Occipital lobe (tissue), 3 donors: Measurements from ENCODE around the gene LIPT1. TPM values are rescaled to one million over a fixed set of nuclear protein-coding genes. Genes with fewer than 3 reads are reported as not detected.
"Not testable (repeated sequence)": the region's sequence is repeated elsewhere in the genome, so short reads cannot be mapped to it uniquely, and the experiment has no call there.

Experiments
- DNase-seq: peaks from one replicate; lab custom pipeline; 2025; lab: John Stamatoyannopoulos, UW
- small RNA-seq: library from RNA; depleted of rRNA; stranded (forward); fragments of <200 nt; gene quantifications from one replicate; pipeline ENCODE3, GENCODE V24; 2014
- total RNA-seq: library from RNA; depleted of rRNA; stranded (reverse); fragments of >200 nt; gene quantifications from one replicate; pipeline ENCODE4 v1.2.3, GENCODE V29; 2014

Gene LIPT1
- total RNA-seq, 1 donor from 2014 or later, result 11.5 TPM

- DNase-seq, result no peak
Measured at GRCh38 chr2:99171377-99172140, 16.8 kb downstream of the LIPT1 start.

- DNase-seq, result peak; percentile 90
Measured at GRCh38 chr2:99180755-99181623, 26.2 kb downstream of the LIPT1 start, which contains the start of the genes MITD1 and MRPL30. MITD1 (minus strand) TSS chr2:99181058; CDS start chr2:99180981, 77 bp downstream. MRPL30 (plus strand) TSS chr2:99181184; CDS start chr2:99186204, 5,020 bp downstream.

- DNase-seq, result no peak
Measured at GRCh38 chr2:99181624-99182000, 26.8 kb downstream of the LIPT1 start.

GRCh38 chr2:99183025-99183424, 28.3 kb downstream of the LIPT1 start:
- no peak for DNase-seq

- no peak for DNase-seq
Measured at GRCh38 chr2:99184811-99185210, 30.0 kb downstream of the LIPT1 start.

GRCh38 chr2:99187011-99187410, 32.2 kb downstream of the LIPT1 start:
- DNase-seq, result no peak

GRCh38 chr2:99188357-99188756, 33.6 kb downstream of the LIPT1 start:
- DNase-seq, result no peak

- no peak for DNase-seq
Measured at GRCh38 chr2:99190548-99190947, 35.8 kb downstream of the LIPT1 start.

- not testable (repeated sequence) for DNase-seq
Measured at GRCh38 chr2:99192364-99192763, 37.6 kb downstream of the LIPT1 start.

- DNase-seq, result no peak
Measured at GRCh38 chr2:99198103-99198841, 43.5 kb downstream of the LIPT1 start.

- DNase-seq, result no peak
Measured at GRCh38 chr2:99200076-99200800, 45.5 kb downstream of the LIPT1 start.

GRCh38 chr2:99201959-99202678, 47.4 kb downstream of the LIPT1 start:
- no peak for DNase-seq

GRCh38 chr2:99205491-99205890, 50.7 kb downstream of the LIPT1 start:
- no peak for DNase-seq

Small RNA genes within 50 kb of the gene (small RNA-seq; reads per million reads assigned to genes)
- not detected for gene AC092587.1

Other genes starting within 250 kb of the LIPT1 start
- gene CRACDL, start 218.7 kb upstream of the LIPT1 start, total RNA-seq, result 2.3 TPM
- 3.7 TPM for gene C2orf15, start 13.3 kb upstream of the LIPT1 start, total RNA-seq
- 21.1 TPM for gene TSGA10, start within 50 bp of the LIPT1 start, total RNA-seq
- gene MITD1, start 26.1 kb downstream of the LIPT1 start, total RNA-seq, result 20.0 TPM
- gene MRPL30, start 26.2 kb downstream of the LIPT1 start, total RNA-seq, result 77.8 TPM
- gene LYG2, start 100.7 kb downstream of the LIPT1 start, total RNA-seq, result not detected
- gene LYG1, start 146.2 kb downstream of the LIPT1 start, total RNA-seq, result 0.47 TPM
- gene TXNDC9, start 181.4 kb downstream of the LIPT1 start, total RNA-seq, result 55.1 TPM
- gene EIF5B, start 182.4 kb downstream of the LIPT1 start, total RNA-seq, result 16.2 TPM